ENCODE measurements around the gene COA1.

DNA sequence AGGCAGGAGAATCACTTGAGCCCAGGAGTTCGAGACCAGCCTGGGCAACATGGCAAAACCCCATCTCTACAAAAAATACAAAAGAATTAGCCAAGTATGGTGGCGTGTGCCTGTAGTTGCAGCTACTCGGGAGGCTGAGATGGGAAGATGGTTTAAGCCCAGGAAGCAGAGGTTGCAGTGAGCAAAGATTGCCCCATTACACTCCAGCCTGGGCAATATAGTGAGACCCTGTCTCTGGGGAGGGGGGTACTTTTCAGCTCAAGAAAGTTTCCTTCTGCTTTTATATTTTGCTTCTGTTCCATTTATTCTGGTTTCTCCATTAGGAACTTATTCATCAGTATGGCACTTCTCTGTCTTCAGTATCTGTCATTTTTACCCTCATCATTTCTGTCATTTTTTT is 48.6 kb downstream of the COA1 start:
- TF ChIP-seq, protein P1, sequence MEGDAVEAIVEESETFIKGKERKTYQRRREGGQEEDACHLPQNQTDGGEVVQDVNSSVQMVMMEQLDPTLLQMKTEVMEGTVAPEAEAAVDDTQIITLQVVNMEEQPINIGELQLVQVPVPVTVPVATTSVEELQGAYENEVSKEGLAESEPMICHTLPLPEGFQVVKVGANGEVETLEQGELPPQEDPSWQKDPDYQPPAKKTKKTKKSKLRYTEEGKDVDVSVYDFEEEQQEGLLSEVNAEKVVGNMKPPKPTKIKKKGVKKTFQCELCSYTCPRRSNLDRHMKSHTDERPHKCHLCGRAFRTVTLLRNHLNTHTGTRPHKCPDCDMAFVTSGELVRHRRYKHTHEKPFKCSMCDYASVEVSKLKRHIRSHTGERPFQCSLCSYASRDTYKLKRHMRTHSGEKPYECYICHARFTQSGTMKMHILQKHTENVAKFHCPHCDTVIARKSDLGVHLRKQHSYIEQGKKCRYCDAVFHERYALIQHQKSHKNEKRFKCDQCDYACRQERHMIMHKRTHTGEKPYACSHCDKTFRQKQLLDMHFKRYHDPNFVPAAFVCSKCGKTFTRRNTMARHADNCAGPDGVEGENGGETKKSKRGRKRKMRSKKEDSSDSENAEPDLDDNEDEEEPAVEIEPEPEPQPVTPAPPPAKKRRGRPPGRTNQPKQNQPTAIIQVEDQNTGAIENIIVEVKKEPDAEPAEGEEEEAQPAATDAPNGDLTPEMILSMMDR (IDR thresholded peaks at IDR 0.05; ENCODE audit: extremely low read depth in 1 of 2, insufficient read depth in 1 of 2, low read depth in 1 of 2, low read length in 2 of 2) = no peak
- TF ChIP-seq, protein P2, sequence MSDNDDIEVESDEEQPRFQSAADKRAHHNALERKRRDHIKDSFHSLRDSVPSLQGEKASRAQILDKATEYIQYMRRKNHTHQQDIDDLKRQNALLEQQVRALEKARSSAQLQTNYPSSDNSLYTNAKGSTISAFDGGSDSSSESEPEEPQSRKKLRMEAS (IDR thresholded peaks at IDR 0.05; ENCODE audit: insufficient read depth, insufficient read length) = no peak
- TF ChIP-seq FOS (IDR thresholded peaks at IDR 0.05; ENCODE audit: borderline replicate concordance, insufficient read depth, low read length) = no peak
- TF ChIP-seq JUN (IDR thresholded peaks at IDR 0.05; ENCODE audit: borderline replicate concordance, insufficient read depth, insufficient read length, low read depth) = no peak
- TF ChIP-seq EZH2 (IDR thresholded peaks at IDR 0.05; ENCODE audit: borderline replicate concordance, low read depth, low read length, severe bottlenecking) = no peak
- TF ChIP-seq POLR2AphosphoS5 (IDR thresholded peaks at IDR 0.05; ENCODE audit: insufficient read depth, low read depth, low read length) = no peak
- no peak for TF ChIP-seq POLR2A (IDR thresholded peaks at IDR 0.05; ENCODE audit: low read depth, low read length)
- TF ChIP-seq GATA2 (IDR thresholded peaks at IDR 0.05; ENCODE audit: insufficient read depth, insufficient read length, low read depth, low read length) = no peak
